ENCODE data around the gene OR6X1.
"Not testable (repeated sequence)": the region's sequence is repeated elsewhere in the genome, so short reads cannot be mapped to it uniquely, and the experiment has no call there.

OR6X1 gene

GRCh38 chr11:123751781-123752180, 2.5 kb downstream of the OR6X1 start:
- DNase-seq: no peak

GRCh38 chr11:123748349-123748748, 6.0 kb downstream of the OR6X1 start:
- not testable (repeated sequence) for DNase-seq

- no peak for DNase-seq
Measured at GRCh38 chr11:123745764-123746451, 8.4 kb downstream of the OR6X1 start.

- no peak for DNase-seq
Measured at GRCh38 chr11:123742724-123743120, 11.6 kb downstream of the OR6X1 start.

GRCh38 chr11:123742031-123742723, 12.1 kb downstream of the OR6X1 start:
- DNase-seq: no peak

- peak; percentile 54 for DNase-seq
Measured at GRCh38 chr11:123741159-123742030, 12.9 kb downstream of the OR6X1 start, which contains the start of gene ZNF202. Gene ZNF202, minus strand, starts transcription at chr11:123741660. Its CDS starts 10,772 bp downstream, at chr11:123730888.

GRCh38 chr11:123740787-123741158, 13.5 kb downstream of the OR6X1 start:
- DNase-seq: no peak

- no peak for DNase-seq
Measured at GRCh38 chr11:123738374-123738773, 15.9 kb downstream of the OR6X1 start.

GRCh38 chr11:123736769-123737168, 17.5 kb downstream of the OR6X1 start:
- no peak for DNase-seq

- no peak for DNase-seq
Measured at GRCh38 chr11:123729602-123730001, 24.7 kb downstream of the OR6X1 start.

GRCh38 chr11:123725995-123726655, 28.2 kb downstream of the OR6X1 start:
- DNase-seq: no peak

GRCh38 chr11:123719452-123719851, 34.9 kb downstream of the OR6X1 start:
- DNase-seq: no peak

GRCh38 chr11:123718469-123718868, 35.8 kb downstream of the OR6X1 start:
- no peak for DNase-seq

- no peak for DNase-seq
Measured at GRCh38 chr11:123718063-123718462, 36.3 kb downstream of the OR6X1 start.

- not testable (repeated sequence) for DNase-seq
Measured at GRCh38 chr11:123712627-123713026, 41.7 kb downstream of the OR6X1 start.

GRCh38 chr11:123707606-123708205, 46.6 kb downstream of the OR6X1 start:
- DNase-seq: peak; percentile 41

- no peak for DNase-seq
Measured at GRCh38 chr11:123707206-123707605, 47.1 kb downstream of the OR6X1 start.

GRCh38 chr11:123704341-123704740, 50.0 kb downstream of the OR6X1 start:
- DNase-seq: no peak

Data from NCI-H2081 treated with DMSO at 0.1 percent for 48 hours (cell line).